ENCODE data around the gene SHKBP1. TPM values are rescaled to one million over a fixed set of nuclear protein-coding genes. Genes with fewer than 3 reads are reported as not detected.

Gene SHKBP1
- total RNA-seq, 1 donor from 2014 or later: 170 TPM

DNA sequence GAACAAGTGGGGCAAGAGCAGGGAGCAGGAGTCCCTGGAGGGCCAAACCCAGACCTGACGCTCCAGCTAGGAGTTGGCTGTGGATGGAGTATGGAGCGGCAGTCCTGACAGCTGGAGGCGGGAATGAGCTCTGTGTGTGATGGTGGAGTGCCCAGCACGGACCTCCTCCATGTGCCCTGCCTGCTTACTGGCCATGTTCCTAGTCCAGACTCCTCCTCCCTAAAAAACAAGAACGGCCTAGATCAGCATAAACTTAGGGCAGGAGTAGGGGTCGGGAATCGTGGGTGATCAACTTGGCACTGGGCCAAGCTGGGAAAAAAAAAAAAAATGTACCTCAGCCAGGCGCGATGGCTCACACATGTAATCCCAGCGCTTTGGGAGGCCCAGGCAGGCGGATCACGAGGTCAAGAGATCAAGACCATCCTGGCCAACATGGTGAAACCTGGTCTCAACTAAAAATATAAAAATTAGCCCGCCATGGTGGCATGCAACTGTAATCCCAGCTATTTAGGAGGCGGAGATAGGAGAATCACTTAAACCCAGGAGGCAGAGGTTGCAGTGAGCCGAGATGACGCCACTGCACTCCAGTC lies 54.0 kb downstream of the SHKBP1 start:
- Mint-ChIP-seq H3K36me3 (ENCODE audit: unreplicated experiment) (peaks cover 10% of the 10 kb centered on the region), H3K4me3 (ENCODE audit: unreplicated experiment) (no peak overlapping the region), H3K27ac (ENCODE audit: unreplicated experiment) (no peak overlapping the region), H3K27me3 (ENCODE audit: unreplicated experiment) (peaks cover 8% of the 10 kb centered on the region), H3K4me1 (ENCODE audit: low read depth, unreplicated experiment) (peaks cover 9% of the 10 kb centered on the region), H3K9me3 (ENCODE audit: unreplicated experiment) (peaks cover 11% of the 10 kb centered on the region)
- DNase-seq: no peak
- TF ChIP-seq, protein P1, sequence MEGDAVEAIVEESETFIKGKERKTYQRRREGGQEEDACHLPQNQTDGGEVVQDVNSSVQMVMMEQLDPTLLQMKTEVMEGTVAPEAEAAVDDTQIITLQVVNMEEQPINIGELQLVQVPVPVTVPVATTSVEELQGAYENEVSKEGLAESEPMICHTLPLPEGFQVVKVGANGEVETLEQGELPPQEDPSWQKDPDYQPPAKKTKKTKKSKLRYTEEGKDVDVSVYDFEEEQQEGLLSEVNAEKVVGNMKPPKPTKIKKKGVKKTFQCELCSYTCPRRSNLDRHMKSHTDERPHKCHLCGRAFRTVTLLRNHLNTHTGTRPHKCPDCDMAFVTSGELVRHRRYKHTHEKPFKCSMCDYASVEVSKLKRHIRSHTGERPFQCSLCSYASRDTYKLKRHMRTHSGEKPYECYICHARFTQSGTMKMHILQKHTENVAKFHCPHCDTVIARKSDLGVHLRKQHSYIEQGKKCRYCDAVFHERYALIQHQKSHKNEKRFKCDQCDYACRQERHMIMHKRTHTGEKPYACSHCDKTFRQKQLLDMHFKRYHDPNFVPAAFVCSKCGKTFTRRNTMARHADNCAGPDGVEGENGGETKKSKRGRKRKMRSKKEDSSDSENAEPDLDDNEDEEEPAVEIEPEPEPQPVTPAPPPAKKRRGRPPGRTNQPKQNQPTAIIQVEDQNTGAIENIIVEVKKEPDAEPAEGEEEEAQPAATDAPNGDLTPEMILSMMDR (IDR thresholded peaks at IDR 0.05; ENCODE audit: partially characterized antibody, unreplicated experiment): no peak

DNA sequence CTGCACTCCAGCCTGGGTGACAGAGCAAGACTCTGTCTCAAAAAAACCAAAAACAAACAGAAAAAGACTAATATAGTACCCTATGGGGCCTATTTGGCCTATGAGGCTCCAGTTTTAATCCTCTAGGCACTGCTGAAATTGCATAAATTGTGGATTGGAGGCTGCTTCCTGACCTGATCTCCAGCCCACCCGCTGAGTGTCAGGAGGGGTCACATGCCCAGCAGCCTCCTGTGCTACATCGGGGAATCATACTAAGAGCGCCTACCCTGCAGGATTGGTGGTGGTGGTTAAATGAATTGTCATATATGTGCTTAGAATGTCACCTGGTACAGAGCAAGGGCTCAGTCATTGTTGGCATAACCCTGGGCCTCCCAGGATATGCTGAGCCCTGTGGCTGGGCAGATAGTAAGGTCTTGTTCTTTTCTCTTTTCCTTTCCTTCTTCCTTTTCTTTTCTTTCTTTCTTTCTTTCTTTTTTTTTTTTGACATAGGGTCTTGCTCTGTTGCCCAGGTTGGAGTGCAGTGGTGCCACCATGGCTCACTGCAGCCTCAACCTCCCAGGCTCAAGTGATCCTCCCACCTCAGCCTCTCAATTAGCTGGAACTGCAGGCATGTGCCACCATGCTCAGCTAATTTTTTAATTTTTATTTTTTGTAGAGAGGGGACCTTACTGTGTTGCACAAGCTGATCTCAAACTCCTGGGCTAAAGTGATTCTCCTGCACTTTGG lies 55.8 kb downstream of the SHKBP1 start:
- TF ChIP-seq, protein P1 (IDR thresholded peaks at IDR 0.05; ENCODE audit: partially characterized antibody, unreplicated experiment): no peak
- peaks cover 2% of the 10 kb centered on the region for H3K27me3 Mint-ChIP-seq (ENCODE audit: unreplicated experiment)
- peaks cover 8% of the 10 kb centered on the region for H3K9me3 Mint-ChIP-seq (ENCODE audit: unreplicated experiment)
- peaks cover 3% of the 10 kb centered on the region for H3K4me1 Mint-ChIP-seq (ENCODE audit: low read depth, unreplicated experiment)
- no peak for DNase-seq
- H3K36me3 Mint-ChIP-seq (ENCODE audit: unreplicated experiment): peaks cover 5% of the 10 kb centered on the region
- no peak overlapping the region for H3K4me3 Mint-ChIP-seq (ENCODE audit: unreplicated experiment)
- H3K27ac Mint-ChIP-seq (ENCODE audit: unreplicated experiment): no peak overlapping the region

DNA sequence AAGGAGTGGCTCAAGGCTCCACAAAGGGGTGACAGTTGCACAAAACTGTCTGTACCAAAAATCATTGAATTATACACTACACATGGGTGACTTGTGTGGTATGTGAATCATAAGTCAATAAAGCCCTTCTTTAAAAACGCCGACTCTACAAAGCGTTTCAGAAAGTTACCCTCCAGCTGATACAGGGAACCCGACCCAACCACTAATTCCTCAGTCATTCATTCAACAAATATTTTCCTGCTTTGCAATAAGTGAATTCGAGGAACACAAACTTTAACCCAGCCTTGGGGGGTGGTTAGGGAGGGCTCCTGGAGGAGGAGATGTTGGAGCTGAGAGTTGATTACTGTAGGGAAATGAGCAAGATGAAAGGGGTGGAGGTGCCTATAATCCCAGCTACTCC lies 56.5 kb downstream of the SHKBP1 start:
- no peak overlapping the region for H3K4me3 Mint-ChIP-seq (ENCODE audit: unreplicated experiment)
- H3K4me1 Mint-ChIP-seq (ENCODE audit: low read depth, unreplicated experiment): peaks cover 3% of the 10 kb centered on the region
- H3K27me3 Mint-ChIP-seq (ENCODE audit: unreplicated experiment): peaks cover 2% of the 10 kb centered on the region
- H3K9me3 Mint-ChIP-seq (ENCODE audit: unreplicated experiment): peaks cover 8% of the 10 kb centered on the region
- no peak for DNase-seq
- TF ChIP-seq, protein P1 (IDR thresholded peaks at IDR 0.05; ENCODE audit: partially characterized antibody, unreplicated experiment): no peak
- H3K27ac Mint-ChIP-seq (ENCODE audit: unreplicated experiment): no peak overlapping the region
- H3K36me3 Mint-ChIP-seq (ENCODE audit: unreplicated experiment): peaks cover 5% of the 10 kb centered on the region

DNA sequence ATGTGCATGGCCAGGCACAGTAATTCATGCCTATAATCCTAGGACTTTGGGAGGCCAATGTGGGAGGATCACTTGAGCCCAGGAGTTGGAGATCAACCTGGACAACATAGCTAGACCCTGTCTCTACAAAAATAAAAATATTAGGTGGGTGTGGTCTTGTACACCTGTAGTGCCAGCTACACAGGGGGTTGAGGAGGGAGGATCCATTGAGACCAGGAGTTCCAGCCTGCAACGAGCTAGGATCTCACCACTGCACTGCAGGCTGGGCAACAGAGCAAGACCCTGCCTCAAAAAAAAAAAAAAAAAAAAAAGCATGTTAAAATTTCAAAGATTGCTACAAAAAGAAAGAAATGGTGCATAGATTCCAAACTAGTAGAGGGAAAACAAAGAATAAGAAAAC lies 61.7 kb downstream of the SHKBP1 start:
- H3K9me3 Mint-ChIP-seq (ENCODE audit: unreplicated experiment): peaks cover 4% of the 10 kb centered on the region
- H3K4me1 Mint-ChIP-seq (ENCODE audit: low read depth, unreplicated experiment): no peaks in the 10 kb centered on the region
- no peaks in the 10 kb centered on the region for H3K27me3 Mint-ChIP-seq (ENCODE audit: unreplicated experiment)
- TF ChIP-seq, protein P1 (IDR thresholded peaks at IDR 0.05; ENCODE audit: partially characterized antibody, unreplicated experiment): no peak
- DNase-seq: no peak
- H3K36me3 Mint-ChIP-seq (ENCODE audit: unreplicated experiment): no peaks in the 10 kb centered on the region
- H3K27ac Mint-ChIP-seq (ENCODE audit: unreplicated experiment): no peak overlapping the region
- no peak overlapping the region for H3K4me3 Mint-ChIP-seq (ENCODE audit: unreplicated experiment)

DNA sequence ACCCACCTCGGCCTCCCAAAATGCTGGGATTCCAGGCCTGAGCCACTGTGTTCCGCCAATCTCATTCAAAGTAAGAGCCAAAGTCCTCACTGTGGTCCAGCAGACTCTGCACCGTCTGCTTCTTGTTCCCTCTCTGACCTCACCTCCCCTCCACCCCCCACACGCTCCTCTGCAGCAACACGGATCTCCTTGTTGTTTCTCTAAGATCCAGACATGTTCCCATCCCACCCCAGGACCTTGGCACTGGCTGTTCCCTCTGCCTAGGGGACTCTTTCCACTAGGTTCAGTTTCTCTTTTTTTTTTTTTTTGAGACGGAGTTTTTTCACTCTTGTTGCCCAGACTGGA lies 62.9 kb downstream of the SHKBP1 start:
- Mint-ChIP-seq H3K27ac (ENCODE audit: unreplicated experiment) (no peak overlapping the region), H3K27me3 (ENCODE audit: unreplicated experiment) (no peaks in the 10 kb centered on the region), H3K9me3 (ENCODE audit: unreplicated experiment) (peaks cover 4% of the 10 kb centered on the region), H3K36me3 (ENCODE audit: unreplicated experiment) (no peaks in the 10 kb centered on the region), H3K4me3 (ENCODE audit: unreplicated experiment) (no peak overlapping the region), H3K4me1 (ENCODE audit: low read depth, unreplicated experiment) (no peaks in the 10 kb centered on the region)
- TF ChIP-seq, protein P1 (IDR thresholded peaks at IDR 0.05; ENCODE audit: partially characterized antibody, unreplicated experiment): no peak
- no peak for DNase-seq

Data from glutamatergic neuron (in vitro differentiated cells).